ENCODE data around the gene VPS13D. TPM values are rescaled to one million over a fixed set of nuclear protein-coding genes. Genes with fewer than 3 reads are reported as not detected.

The VPS13D gene
- total RNA-seq, 6 experiments from 2014 or later: 25.9 to 36.9 (median 30.8) TPM

- H3K36me3 ChIP-seq: peaks cover 0 to 60% (median 24%) of the 10 kb centered on the region in 4 donors
- no peaks in the 10 kb centered on the region for H3K4me1 ChIP-seq
- intact Hi-C loops (cut with DNase I): no loop called here
- no peak overlapping the region for H3K4me3 ChIP-seq
- WGBS (ENCODE audit: insufficient coverage, low coverage, low lambda C conversion rate, missing lambda C conversion rate): 88% methylated on average over 4 of the region's 5 CpGs
- no peak for TF ChIP-seq POLR2A (IDR thresholded peaks at IDR 0.05)
- no peak for TF ChIP-seq CTCF (IDR thresholded peaks at IDR 0.05)
- no peaks in the 10 kb centered on the region for H3K9me3 ChIP-seq
- H3K27me3 ChIP-seq: no peaks in the 10 kb centered on the region
- no peak for ATAC-seq
- no peak for DNase-seq
- no peak overlapping the region for H3K27ac ChIP-seq
Measured at GRCh38 chr1:12244585-12244984, 14.8 kb downstream of the VPS13D start.

- 71% methylated on average over 3 of the region's 3 CpGs for WGBS (ENCODE audit: insufficient coverage, low coverage, low lambda C conversion rate, missing lambda C conversion rate)
- H3K27ac ChIP-seq: no peak overlapping the region
Measured at GRCh38 chr1:12245116-12245515, 15.3 kb downstream of the VPS13D start.

DNA sequence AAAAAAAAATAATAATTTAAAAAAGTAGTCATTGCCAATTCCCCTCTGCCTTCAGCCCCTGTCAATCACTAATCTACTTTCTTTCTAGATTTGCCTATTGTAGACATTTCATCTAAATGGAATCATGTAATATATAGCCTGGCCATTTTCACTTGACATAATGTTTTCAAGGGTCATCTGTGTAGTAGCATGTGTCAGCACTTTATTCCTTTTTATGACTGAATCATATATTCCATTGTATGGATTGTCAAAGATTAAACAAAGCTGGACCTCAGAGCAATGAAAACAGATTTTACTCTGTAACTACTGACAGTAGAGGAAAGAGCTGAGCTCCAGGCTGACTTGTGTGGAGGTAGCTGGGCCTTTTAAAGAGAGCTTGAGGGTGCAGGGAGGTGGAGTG lies 15.9 kb downstream of the VPS13D start:
- Histone ChIP-seq H3K27me3 (no peaks in the 10 kb centered on the region), H3K27ac (no peak overlapping the region), H3K36me3 (peaks cover 0 to 71% (median 32%) of the 10 kb centered on the region in 4 donors), H3K9me3 (no peaks in the 10 kb centered on the region), H3K4me3 (no peak overlapping the region), H3K4me1 (no peaks in the 10 kb centered on the region)
- TF ChIP-seq CTCF (IDR thresholded peaks at IDR 0.05) (no peak), POLR2A (IDR thresholded peaks at IDR 0.05) (no peak)
- DNase-seq (no peak), ATAC-seq (no peak)
- intact Hi-C loops (cut with DNase I): no loop called here

More at GRCh38 chr1:12245116-12245515, 15.3 kb downstream of the VPS13D start:
- H3K4me3 ChIP-seq: no peak overlapping the region
- intact Hi-C loops (cut with DNase I): no loop called here
- DNase-seq (no peak), ATAC-seq (no peak)
- H3K9me3 ChIP-seq: no peaks in the 10 kb centered on the region
- no peak for TF ChIP-seq CTCF (IDR thresholded peaks at IDR 0.05)
- no peak for TF ChIP-seq POLR2A (IDR thresholded peaks at IDR 0.05)
- no peaks in the 10 kb centered on the region for H3K4me1 ChIP-seq
- H3K27me3 ChIP-seq: no peaks in the 10 kb centered on the region
- H3K36me3 ChIP-seq: peaks cover 0 to 65% (median 28%) of the 10 kb centered on the region in 4 donors

GRCh38 chr1:12246584-12246983 lies 16.8 kb downstream of the VPS13D start:
- Histone ChIP-seq H3K4me3 (no peak overlapping the region), H3K9me3 (no peaks in the 10 kb centered on the region), H3K4me1 (no peaks in the 10 kb centered on the region), H3K27me3 (no peaks in the 10 kb centered on the region), H3K36me3 (peaks cover 0 to 75% (median 35%) of the 10 kb centered on the region in 4 donors), H3K27ac (no peak overlapping the region)
- DNase-seq (no peak), ATAC-seq (no peak)
- WGBS (ENCODE audit: insufficient coverage, low coverage, low lambda C conversion rate, missing lambda C conversion rate): 93% methylated on average over 5 of the region's 6 CpGs
- TF ChIP-seq CTCF (IDR thresholded peaks at IDR 0.05) (no peak), POLR2A (IDR thresholded peaks at IDR 0.05) (no peak)
- intact Hi-C loops (cut with DNase I): no loop called here

DNA sequence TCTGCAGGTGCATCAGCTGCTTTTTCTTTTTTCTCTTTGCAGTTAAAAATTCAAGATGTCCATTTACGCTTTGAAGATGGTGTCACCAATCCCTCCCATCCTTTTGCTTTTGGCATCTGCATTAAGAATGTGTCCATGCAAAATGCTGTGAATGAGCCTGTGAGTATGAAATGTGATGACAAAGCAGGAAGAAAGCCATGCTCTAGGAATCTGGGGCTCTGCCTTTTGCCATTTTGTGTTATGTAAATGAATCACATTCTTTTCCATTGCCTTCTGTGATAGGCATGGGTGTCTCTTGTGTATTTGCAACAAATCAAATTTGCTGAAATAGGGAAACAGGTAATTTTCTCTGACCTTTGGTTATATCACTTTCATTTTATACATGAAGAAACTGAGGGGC lies 19.4 kb downstream of the VPS13D start:
- Histone ChIP-seq H3K36me3 (peaks cover 0 to 72% (median 36%) of the 10 kb centered on the region in 4 donors), H3K4me1 (no peaks in the 10 kb centered on the region), H3K27ac (no peak overlapping the region), H3K27me3 (no peaks in the 10 kb centered on the region), H3K4me3 (no peak overlapping the region), H3K9me3 (no peaks in the 10 kb centered on the region)
- 100% methylated on average over 1 of the region's 1 CpG for WGBS (ENCODE audit: insufficient coverage, low coverage, low lambda C conversion rate, missing lambda C conversion rate)
- intact Hi-C loops (cut with DNase I): no loop called here
- TF ChIP-seq CTCF (IDR thresholded peaks at IDR 0.05): no peak
- no peak for TF ChIP-seq POLR2A (IDR thresholded peaks at IDR 0.05)
- ATAC-seq: no peak
- no peak for DNase-seq

Measured in right lobe of liver (tissue), 6 donors.